H9 (cell line): ENCODE measurements around the gene NCL. TPM values are rescaled to one million over a fixed set of nuclear protein-coding genes. Genes with fewer than 3 reads are reported as not detected.

Experiments
- DNase-seq: peaks from one replicate; pipeline ENCODE4 v3.0.0-alpha.2; 2017
- H2AFZ ChIP-seq: one replicate; pipeline ENCODE4 v1.6.1; 2013; ENCODE audit warnings: mild to moderate bottlenecking, low read length, control low read depth, moderate library complexity
- H2AK5ac ChIP-seq: 2 replicates; pipeline ENCODE4 v1.6.1; 2013; ENCODE audit warnings: low read length, control low read depth, mixed read lengths; ENCODE audit not compliant: insufficient read length
- H2BK120ac ChIP-seq: one replicate; pipeline ENCODE4 v1.6.1; 2013; ENCODE audit warnings: low read depth, mild to moderate bottlenecking, low read length, control low read depth, inconsistent platforms; ENCODE audit not compliant: poor library complexity, severe bottlenecking
- H2BK12ac ChIP-seq: 2 replicates; pipeline ENCODE4 v1.6.1; 2013; ENCODE audit warnings: low read length, control low read depth, mixed read lengths, low read depth; ENCODE audit not compliant: insufficient read length
- H2BK15ac ChIP-seq: 2 replicates; pipeline ENCODE4 v1.6.1; 2013; ENCODE audit warnings: low read depth, low read length, control low read depth
- H2BK20ac ChIP-seq: one replicate; pipeline ENCODE4 v1.6.1; 2013; ENCODE audit warnings: low read depth, mild to moderate bottlenecking, low read length, control low read depth, inconsistent platforms; ENCODE audit not compliant: poor library complexity, severe bottlenecking
- H2BK5ac ChIP-seq: 2 replicates; pipeline ENCODE4 v1.6.1; 2013; ENCODE audit warnings: low read length, control low read depth, mixed read lengths; ENCODE audit not compliant: insufficient read length
- H3K14ac ChIP-seq: 2 replicates; pipeline ENCODE4 v1.6.1; 2013; ENCODE audit warnings: low read length, control low read depth; ENCODE audit not compliant: insufficient read depth
- H3K18ac ChIP-seq: 2 replicates; pipeline ENCODE4 v1.6.1; 2013; ENCODE audit warnings: low read depth, mild to moderate bottlenecking, mixed read lengths, low read length, control low read depth; ENCODE audit not compliant: insufficient read length
- H3K23ac ChIP-seq: 2 replicates; pipeline ENCODE4 v1.6.1; 2013; ENCODE audit warnings: low read length, control low read depth, mixed read lengths, low read depth; ENCODE audit not compliant: insufficient read length
- H3K23me2 ChIP-seq: 2 replicates; pipeline ENCODE4 v1.6.1; 2013; ENCODE audit warnings: low read depth, mild to moderate bottlenecking, mixed read lengths, low read length, control low read depth; ENCODE audit not compliant: insufficient read length, poor library complexity, severe bottlenecking
- H3K27ac ChIP-seq: 2 replicates; pipeline ENCODE4 v1.5.1; 2013; ENCODE audit warnings: low read length, control low read depth, mixed read lengths, low read depth; ENCODE audit not compliant: insufficient read length
- H3K27me3 ChIP-seq: 2 replicates; pipeline ENCODE4 v1.6.1; 2013; ENCODE audit warnings: low read length, control low read depth, inconsistent platforms; ENCODE audit not compliant: insufficient read depth
- H3K4ac ChIP-seq: 2 replicates; pipeline ENCODE4 v1.6.1; 2013; ENCODE audit warnings: low read depth, mild to moderate bottlenecking, control low read depth, inconsistent platforms, low read length, moderate library complexity
- H3K4me1 ChIP-seq: 2 replicates; pipeline ENCODE4 v1.6.1; 2013; ENCODE audit warnings: low read length, control low read depth, inconsistent platforms; ENCODE audit not compliant: insufficient read depth
- H3K4me2 ChIP-seq: 2 replicates; pipeline ENCODE4 v1.6.1; 2013; ENCODE audit warnings: low read length, control low read depth, mixed read lengths; ENCODE audit not compliant: insufficient read length, insufficient read depth
- H3K56ac ChIP-seq: 2 replicates; pipeline ENCODE4 v1.6.1; 2013; ENCODE audit warnings: low read depth, mild to moderate bottlenecking, mixed read lengths, low read length, control low read depth; ENCODE audit not compliant: insufficient read length
- H3K79me1 ChIP-seq: 2 replicates; pipeline ENCODE4 v1.6.1; 2013; ENCODE audit warnings: low read depth, mild to moderate bottlenecking, moderate library complexity, low read length, control low read depth, inconsistent platforms; ENCODE audit not compliant: insufficient read depth, poor library complexity, severe bottlenecking
- H3K79me2 ChIP-seq: 2 replicates; pipeline ENCODE4 v1.6.1; 2013; ENCODE audit warnings: low read length, control low read depth, inconsistent platforms; ENCODE audit not compliant: insufficient read depth
- H3K9ac ChIP-seq: 2 replicates; pipeline ENCODE4 v1.6.1; 2013; ENCODE audit warnings: low read length, control low read depth, mixed read lengths; ENCODE audit not compliant: insufficient read length; ENCODE audit errors: extremely low read depth
- H3K9me3 ChIP-seq: one replicate; pipeline ENCODE4 v1.6.1; 2013; ENCODE audit warnings: low read depth, low read length, inconsistent platforms; ENCODE audit not compliant: control insufficient read depth
- H3T11ph ChIP-seq: one replicate; pipeline ENCODE4 v1.6.1; 2013; ENCODE audit warnings: mild to moderate bottlenecking, low read length, control low read depth, inconsistent platforms
- H4K20me1 ChIP-seq: one replicate; pipeline ENCODE4 v1.6.1; 2013; ENCODE audit not compliant: control insufficient read depth, insufficient read length, insufficient read depth
- H4K5ac ChIP-seq: 2 replicates; pipeline ENCODE4 v1.6.1; 2013; ENCODE audit warnings: low read depth, mild to moderate bottlenecking, mixed read lengths, low read length, control low read depth; ENCODE audit not compliant: insufficient read length
- H4K8ac ChIP-seq: replicated peaks from 2 replicates; pipeline ENCODE4 v1.6.1; 2013; ENCODE audit warnings: low read length, control low read depth, mixed read lengths, low read depth; ENCODE audit not compliant: insufficient read length
- H4K91ac ChIP-seq: 2 replicates; pipeline ENCODE4 v1.6.1; 2013; ENCODE audit warnings: low read depth, mild to moderate bottlenecking, moderate library complexity, mixed read lengths, low read length, control low read depth; ENCODE audit not compliant: insufficient read length
- H3K27ac Mint-ChIP-seq, 3 experiments: 2 replicates in 2 of 3; 3 replicates in 1 of 3; pipeline ENCODE4 v1.8.0; 2020 to 2021; ENCODE audit warnings: mixed read lengths in 3 of 3, mild to moderate bottlenecking in 1 of 3, moderate library complexity in 1 of 3
- H3K27me3 Mint-ChIP-seq: 2 replicates; pipeline ENCODE4 v1.8.0; 2021; ENCODE audit warnings: low read depth, mild to moderate bottlenecking, moderate library complexity, mixed read lengths
- H3K36me3 Mint-ChIP-seq, 3 experiments: 2 replicates in 2 of 3; 3 replicates in 1 of 3; pipeline ENCODE4 v1.8.0; 2020 to 2021; ENCODE audit warnings: low read depth in 3 of 3, mixed read lengths in 3 of 3; ENCODE audit not compliant: insufficient read depth in 1 of 3
- H3K4me1 Mint-ChIP-seq, 2 experiments: 2 replicates each; pipeline ENCODE4 v1.8.0; 2020; ENCODE audit warnings: mixed read lengths in 2 of 2
- H3K4me3 Mint-ChIP-seq, 2 experiments: 2 replicates in 1 of 2; 3 replicates in 1 of 2; pipeline ENCODE4 v1.8.0; 2020 to 2021; ENCODE audit warnings: mild to moderate bottlenecking in 2 of 2, mixed read lengths in 2 of 2, moderate library complexity in 1 of 2
- H3K9me3 Mint-ChIP-seq, 2 experiments: 2 replicates in 1 of 2; 3 replicates in 1 of 2; pipeline ENCODE4 v1.8.0; 2020; ENCODE audit warnings: mild to moderate bottlenecking in 2 of 2, mixed read lengths in 2 of 2, moderate library complexity in 1 of 2
- CTCF ChIP-seq: fragments of 200-600 bp; sonication (generic); conservative IDR thresholded peaks from 3 replicates; pipeline ENCODE4 v1.8.0; 2021; ENCODE audit warnings: antibody characterized with exemption, mild to moderate bottlenecking
- WGBS: extraction: QIAGEN DNeasy Blood & Tissue Kit; methylation state at CpG from one replicate; pipeline ENCODE4 v1.1.7; 2013; ENCODE audit warnings: missing lambda C conversion rate, low lambda C conversion rate, mixed read lengths; ENCODE audit not compliant: insufficient read length; ENCODE audit errors: extremely low coverage; 5-methylcytosine and 5-hydroxymethylcytosine counted together
- total RNA-seq: library from RNA; stranded (reverse); gene quantifications from 2 replicates; pipeline ENCODE4 v1.2.1, GENCODE V29; 2021

Gene NCL
- total RNA-seq, 1 experiment from 2014 or later: 1,269 TPM

GRCh38 chr2:231467016-231467545, 2.8 kb upstream of the NCL start:
- H3K18ac ChIP-seq: no peak overlapping the region
- Mint-ChIP-seq H3K27me3 (no peaks in the 10 kb centered on the region), H3K36me3 (peaks cover 16 to 21% (median 16%) of the 10 kb centered on the region in 3 experiments), H3K27ac (peak overlapping the region in 1 of 3 experiments; percentile 34; a peak in 1 of 7 replicates), H3K9me3 (peaks cover 0 to 2% of the 10 kb centered on the region in 2 experiments; a peak in 2 of 5 replicates), H3K4me1 (peaks cover 21 to 31% of the 10 kb centered on the region in 2 experiments), H3K4me3 (no peak overlapping the region; a peak in 1 of 5 replicates)
- no peaks in the 10 kb centered on the region for H3K27me3 ChIP-seq
- no peaks in the 10 kb centered on the region for H3K79me1 ChIP-seq
- no peak overlapping the region for H3K56ac ChIP-seq
- H4K5ac ChIP-seq: no peak overlapping the region
- no peaks in the 10 kb centered on the region for H3K9me3 ChIP-seq
- H3K23me2 ChIP-seq: peaks cover 10% of the 10 kb centered on the region
- no peak overlapping the region for H2BK5ac ChIP-seq
- no peak overlapping the region for H3K9ac ChIP-seq
- no peak overlapping the region for H3K27ac ChIP-seq
- H3K4me1 ChIP-seq: no peaks in the 10 kb centered on the region
- no CpG with 5 or more reads among the region's 4 CpGs for WGBS
- no peak overlapping the region for H3K4me2 ChIP-seq
- H3K79me2 ChIP-seq: peaks cover 16% of the 10 kb centered on the region
- no peak for TF ChIP-seq CTCF
- no peak overlapping the region for H4K91ac ChIP-seq
- no peak overlapping the region for H3T11ph ChIP-seq
- no peak overlapping the region for H2BK120ac ChIP-seq
- no peak overlapping the region for H3K14ac ChIP-seq
- H2BK12ac ChIP-seq: no peak overlapping the region
- no peak overlapping the region for H2BK15ac ChIP-seq
- H4K20me1 ChIP-seq: no peaks in the 10 kb centered on the region
- no peak for DNase-seq
- H3K23ac ChIP-seq: no peak overlapping the region
- no peak overlapping the region for H2BK20ac ChIP-seq
- no peak overlapping the region for H2AFZ ChIP-seq
- no peak overlapping the region for H3K4ac ChIP-seq
- no peak overlapping the region for H4K8ac ChIP-seq
- no peak overlapping the region for H2AK5ac ChIP-seq
